ENCODE data around the gene STAC2. TPM values are rescaled to one million over a fixed set of nuclear protein-coding genes. Genes with fewer than 3 reads are reported as not detected.

Gene STAC2
- total RNA-seq, 6 donors from 2014 or later, result 0.24 to 1.1 (median 0.48) TPM; not detected in 2

DNA sequence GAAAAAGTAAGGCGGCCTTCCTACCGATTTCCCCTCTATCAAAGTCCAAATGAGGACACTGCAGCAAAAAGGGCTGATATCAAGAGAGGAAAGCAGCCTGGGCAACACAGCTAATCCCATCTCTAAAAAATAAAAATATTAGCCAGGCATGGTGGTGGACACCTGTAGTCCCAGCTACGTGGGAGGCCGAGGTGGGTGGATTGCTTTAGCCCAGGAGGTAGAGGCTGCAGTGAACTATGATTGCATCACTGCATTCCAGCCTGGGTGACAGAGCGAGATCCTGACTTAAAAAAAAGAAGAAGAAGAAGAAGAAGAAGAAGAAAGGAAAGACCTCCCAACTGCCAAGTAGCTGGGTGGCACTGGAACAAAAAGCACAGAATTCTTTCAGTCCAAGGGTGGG, 42.7 kb downstream of the STAC2 start:
- WGBS, 2 donors, result 78 to 93% methylated on average over 5 of the region's 5 CpGs
- no peak for ATAC-seq (ENCODE audit: low FRiP score in 2 of 2)
- no peak for TF ChIP-seq POLR2AphosphoS5 (IDR thresholded peaks at IDR 0.05)
- TF ChIP-seq EP300 (IDR thresholded peaks at IDR 0.05), result no peak
- TF ChIP-seq, protein P1, sequence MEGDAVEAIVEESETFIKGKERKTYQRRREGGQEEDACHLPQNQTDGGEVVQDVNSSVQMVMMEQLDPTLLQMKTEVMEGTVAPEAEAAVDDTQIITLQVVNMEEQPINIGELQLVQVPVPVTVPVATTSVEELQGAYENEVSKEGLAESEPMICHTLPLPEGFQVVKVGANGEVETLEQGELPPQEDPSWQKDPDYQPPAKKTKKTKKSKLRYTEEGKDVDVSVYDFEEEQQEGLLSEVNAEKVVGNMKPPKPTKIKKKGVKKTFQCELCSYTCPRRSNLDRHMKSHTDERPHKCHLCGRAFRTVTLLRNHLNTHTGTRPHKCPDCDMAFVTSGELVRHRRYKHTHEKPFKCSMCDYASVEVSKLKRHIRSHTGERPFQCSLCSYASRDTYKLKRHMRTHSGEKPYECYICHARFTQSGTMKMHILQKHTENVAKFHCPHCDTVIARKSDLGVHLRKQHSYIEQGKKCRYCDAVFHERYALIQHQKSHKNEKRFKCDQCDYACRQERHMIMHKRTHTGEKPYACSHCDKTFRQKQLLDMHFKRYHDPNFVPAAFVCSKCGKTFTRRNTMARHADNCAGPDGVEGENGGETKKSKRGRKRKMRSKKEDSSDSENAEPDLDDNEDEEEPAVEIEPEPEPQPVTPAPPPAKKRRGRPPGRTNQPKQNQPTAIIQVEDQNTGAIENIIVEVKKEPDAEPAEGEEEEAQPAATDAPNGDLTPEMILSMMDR (IDR thresholded peaks at IDR 0.05), result no peak
- no peak for TF ChIP-seq POLR2A (IDR thresholded peaks at IDR 0.05)
- Histone ChIP-seq H3K27ac (no peak overlapping the region), H3K27me3 (no peaks in the 10 kb centered on the region), H3K36me3 (peaks cover 22 to 79% (median 65%) of the 10 kb centered on the region in 4 donors), H3K4me3 (no peak overlapping the region), H3K4me1 (peaks cover 0 to 9% (median 3%) of the 10 kb centered on the region in 4 donors), H3K9me3 (no peaks in the 10 kb centered on the region)
- no peak for DNase-seq

DNA sequence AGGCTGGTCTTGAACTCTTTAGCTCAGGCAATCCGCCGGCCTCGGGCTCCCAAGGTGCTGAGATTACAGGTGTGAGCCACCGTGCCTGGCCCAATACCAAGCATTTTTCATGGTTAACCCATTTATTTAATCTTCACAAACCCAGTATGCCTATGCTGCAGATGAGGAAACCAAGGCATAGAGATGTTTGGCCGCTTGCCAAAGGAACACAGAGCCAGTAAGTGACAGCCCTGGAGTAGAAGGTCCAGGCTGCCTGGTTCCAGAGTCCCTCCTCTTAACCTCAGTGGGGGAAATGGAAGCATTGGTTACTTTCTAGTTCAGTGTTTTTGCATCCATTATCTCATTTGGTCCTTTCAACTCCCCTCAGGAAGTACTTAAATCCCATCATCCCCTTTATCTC, 44.4 kb downstream of the STAC2 start:
- Histone ChIP-seq H3K4me3 (no peak overlapping the region), H3K9me3 (no peaks in the 10 kb centered on the region), H3K4me1 (peaks cover 0 to 15% (median 8%) of the 10 kb centered on the region in 4 donors), H3K27ac (no peak overlapping the region), H3K36me3 (peaks cover 13 to 78% (median 62%) of the 10 kb centered on the region in 4 donors), H3K27me3 (no peaks in the 10 kb centered on the region)
- DNase-seq (no peak), ATAC-seq (ENCODE audit: low FRiP score in 2 of 2) (no peak)
- WGBS, 2 donors, result 88 to 92% methylated on average over 5 of the region's 5 CpGs
- no peak for TF ChIP-seq POLR2AphosphoS5 (IDR thresholded peaks at IDR 0.05)

DNA sequence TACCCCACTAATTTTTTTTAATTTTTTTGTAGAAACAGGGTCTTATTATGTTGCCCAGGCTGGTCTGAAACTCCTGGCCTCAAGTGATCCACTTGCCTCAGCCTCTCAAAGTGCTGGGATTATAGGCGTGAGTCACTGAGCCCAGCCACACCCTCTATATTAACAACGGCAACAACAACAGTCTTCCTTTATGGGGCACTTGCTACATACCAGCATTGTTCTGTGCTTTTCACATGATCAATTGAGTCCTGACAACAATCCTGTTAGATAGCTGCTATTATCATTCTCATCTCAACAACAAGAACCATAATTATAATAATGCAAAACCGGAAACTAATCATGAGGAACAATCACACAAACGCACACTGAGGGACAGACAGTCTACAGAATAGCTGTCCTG, 47.2 kb downstream of the STAC2 start:
- DNase-seq (peak in 1 of 2 donors; percentile 67), ATAC-seq (ENCODE audit: low FRiP score in 2 of 2) (peak in 1 of 2 donors; percentile 33)
- Histone ChIP-seq H3K9me3 (no peaks in the 10 kb centered on the region), H3K4me3 (no peak overlapping the region), H3K27ac (peak overlapping the region in 3 of 4 donors; percentile 8 to 30 (median 22)), H3K36me3 (peaks cover 0 to 61% (median 40%) of the 10 kb centered on the region in 4 donors), H3K4me1 (peaks cover 8 to 15% (median 9%) of the 10 kb centered on the region in 4 donors), H3K27me3 (no peaks in the 10 kb centered on the region)
- WGBS, 2 donors, result 54 to 65% methylated on average over 4 of the region's 4 CpGs
- TF ChIP-seq, protein P1 (IDR thresholded peaks at IDR 0.05), result no peak
- TF ChIP-seq POLR2A (IDR thresholded peaks at IDR 0.05), result no peak
- no peak for TF ChIP-seq POLR2AphosphoS5 (IDR thresholded peaks at IDR 0.05)
- TF ChIP-seq EP300 (IDR thresholded peaks at IDR 0.05), result no peak

DNA sequence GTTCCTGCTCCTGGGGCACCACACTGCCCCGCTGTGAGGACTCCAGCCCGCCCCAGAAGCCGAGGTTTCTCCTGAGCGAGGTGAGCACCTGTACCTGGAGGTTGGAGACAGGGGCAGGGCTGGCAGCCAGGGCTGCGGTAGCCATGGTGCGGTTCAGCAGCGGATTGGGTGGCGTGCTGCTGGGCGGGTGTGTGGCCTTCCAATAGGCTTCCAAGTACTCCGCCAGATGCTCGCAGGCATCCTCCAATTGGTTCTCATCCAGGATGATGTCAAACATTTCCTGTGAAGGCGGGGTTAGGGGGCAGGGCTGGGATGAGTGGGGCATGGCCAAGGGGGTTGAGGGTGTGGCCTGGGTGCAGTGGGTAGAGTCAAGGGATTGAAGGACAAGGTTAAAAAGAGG, 48.5 kb downstream of the STAC2 start:
- whole genome bisulfite sequencing, 2 donors, result 92 to 93% methylated on average over 11 to 12 of the region's 12 CpGs

DNA sequence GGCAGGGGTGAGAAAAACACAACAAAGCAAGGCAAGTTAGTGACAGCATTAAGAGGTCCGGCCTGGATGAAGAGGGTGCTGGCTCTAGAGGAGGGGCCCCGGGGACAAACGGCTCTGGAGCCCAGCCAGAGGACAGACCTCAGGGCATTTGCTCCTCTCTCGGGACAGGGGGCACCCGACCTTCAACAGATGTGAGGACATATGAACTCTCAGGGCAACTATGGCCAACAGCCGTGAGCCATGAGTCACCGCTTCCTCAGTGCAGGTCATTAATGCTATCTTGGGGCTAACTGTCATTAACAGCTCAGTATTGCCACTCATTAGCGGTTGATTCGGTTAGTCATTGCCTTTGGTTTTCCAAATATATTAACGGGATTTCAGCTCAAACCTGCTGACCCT, 50.1 kb downstream of the STAC2 start:
- Histone ChIP-seq H3K27ac (no peak overlapping the region), H3K4me1 (peaks cover 8 to 15% (median 9%) of the 10 kb centered on the region in 4 donors), H3K36me3 (peaks cover 0 to 40% (median 21%) of the 10 kb centered on the region in 4 donors), H3K27me3 (no peaks in the 10 kb centered on the region), H3K4me3 (no peak overlapping the region), H3K9me3 (no peaks in the 10 kb centered on the region)
- 74 to 81% methylated on average over 7 to 10 of the region's 10 CpGs for WGBS, 2 donors
- TF ChIP-seq EP300 (IDR thresholded peaks at IDR 0.05), result no peak
- ATAC-seq (ENCODE audit: low FRiP score in 2 of 2) (no peak), DNase-seq (no peak)

More for the DNA sequence above, 48.5 kb downstream of the STAC2 start:
- TF ChIP-seq EP300 (IDR thresholded peaks at IDR 0.05) (no peak), POLR2A (IDR thresholded peaks at IDR 0.05) (no peak), POLR2AphosphoS5 (IDR thresholded peaks at IDR 0.05) (no peak)
- TF ChIP-seq, protein P1 (IDR thresholded peaks at IDR 0.05), result no peak
- Histone ChIP-seq H3K4me1 (peaks cover 8 to 15% (median 9%) of the 10 kb centered on the region in 4 donors), H3K9me3 (no peaks in the 10 kb centered on the region), H3K27ac (no peak overlapping the region), H3K4me3 (no peak overlapping the region), H3K27me3 (no peaks in the 10 kb centered on the region), H3K36me3 (peaks cover 0 to 52% (median 32%) of the 10 kb centered on the region in 4 donors)
- peak in 1 of 2 donors; percentile 15 for ATAC-seq (ENCODE audit: low FRiP score in 2 of 2)
- DNase-seq, result peak in 1 of 2 donors; percentile 33

Measured in upper lobe of left lung (tissue), 6 donors.